ENCODE results near the gene DNER.

GRCh38 chr2:229575569-229576315, 138.6 kb downstream of the DNER start:
- TF ChIP-seq FOSL2 (CRISPR knock-in tag; IDR thresholded peaks at IDR 0.05) (no peak), ZFP36 (IDR thresholded peaks at IDR 0.05; ENCODE audit: borderline replicate concordance, low read depth, low read length, partially characterized antibody) (no peak), MLX (CRISPR knock-in tag; IDR thresholded peaks at IDR 0.05) (no peak), ZSCAN30 (CRISPR knock-in tag; IDR thresholded peaks at IDR 0.05) (no peak), KDM1A (CRISPR knock-in tag; IDR thresholded peaks at IDR 0.05) (no peak), ZNF644 (CRISPR knock-in tag; IDR thresholded peaks at IDR 0.05; ENCODE audit: low read depth) (no peak), ZNF597 (CRISPR knock-in tag; IDR thresholded peaks at IDR 0.05) (no peak), RAD21 (CRISPR knock-in tag; IDR thresholded peaks at IDR 0.05) (no peak), NR2C2 (CRISPR knock-in tag; IDR thresholded peaks at IDR 0.05; ENCODE audit: borderline replicate concordance) (no peak)

Data from HepG2 (cell line).